Thyroid gland (tissue), 4 donors: ENCODE results near the gene IQCC. TPM values are rescaled to one million over a fixed set of nuclear protein-coding genes. Genes with fewer than 3 reads are reported as not detected.
A peak's percentile ranks its signal among the peaks of the same experiment; 100 is the strongest.

Source experiments
- DNase-seq, 2 donors: peaks; one replicate each; pipeline ENCODE4 v3.0.0-alpha.2; 2019
- H3K27ac ChIP-seq, 3 donors: fragments of 200-600 bp; sonication (generic); 1 replicate in 2 of 3; 2 replicates in 1 of 3; pipeline ENCODE4 v1.5.1; 2016 to 2019; ENCODE audit warnings: mild to moderate bottlenecking in 1 of 3, moderate library complexity in 1 of 3
- H3K27me3 ChIP-seq: fragments of 200-600 bp; sonication (generic); one replicate; pipeline ENCODE4 v1.5.1; 2019
- H3K36me3 ChIP-seq, 2 donors: fragments of 200-600 bp; sonication (generic); one replicate each; pipeline ENCODE4 v1.5.1; 2016 to 2019
- H3K4me1 ChIP-seq, 2 donors: fragments of 200-600 bp; sonication (generic); one replicate each; pipeline ENCODE4 v1.5.1; 2017 to 2019
- H3K4me3 ChIP-seq, 3 donors: fragments of 200-600 bp; sonication (generic); replicated peaks in 1 of 3; 1 replicate in 2 of 3; 2 replicates in 1 of 3; pipeline ENCODE4 v1.5.1; 2016; ENCODE audit warnings: mild to moderate bottlenecking in 1 of 3
- H3K9me3 ChIP-seq: fragments of 200-600 bp; sonication (generic); one replicate; pipeline ENCODE4 v1.5.1; 2017
- CTCF ChIP-seq, 6 experiments: fragments of 200-600 bp in 3 of 6; fragments of 450-650 bp in 3 of 6; sonication (generic) in 3 of 6; IDR thresholded peaks; one replicate each; pipeline ENCODE4 v1.5.1; 2016 to 2019; ENCODE audit warnings: antibody characterized with exemption in 6 of 6, mild to moderate bottlenecking in 2 of 6, inconsistent platforms in 1 of 6, moderate library complexity in 1 of 6
- POLR2A ChIP-seq, 2 donors: fragments of 450-650 bp; IDR thresholded peaks; one replicate each; pipeline ENCODE4 v1.6.1; 2017; ENCODE audit warnings: antibody characterized with exemption in 2 of 2, mild to moderate bottlenecking in 2 of 2, moderate library complexity in 1 of 2
- WGBS, 2 donors: methylation state at CpG; one replicate each; pipeline ENCODE4 v1.1.5; 2017; 5-methylcytosine and 5-hydroxymethylcytosine counted together
- intact Hi-C: fragments of 100-400 bp; cut with DNase I; formaldehyde crosslinking; loops from one replicate; pipeline ENCODE4 v1.15.1; 2023
- total RNA-seq, 4 donors: library from RNA; depleted of rRNA; stranded (reverse); fragments of >200 nt; gene quantifications; one replicate each; pipeline ENCODE4 v1.2.3, GENCODE V29; 2016

The IQCC gene
- total RNA-seq, 4 donors from 2014 or later, result 5.4 to 8.4 (median 6.7) TPM

GRCh38 chr1:32239790-32240139, 34.3 kb downstream of the IQCC start:
- H3K27me3 ChIP-seq, result no peaks in the 10 kb centered on the region
- H3K9me3 ChIP-seq, result no peaks in the 10 kb centered on the region
- WGBS, 2 donors, result 35 to 41% methylated on average over 4 to 17 of the region's 20 CpGs
- no peaks in the 10 kb centered on the region for H3K36me3 ChIP-seq
- peaks cover 15 to 27% of the 10 kb centered on the region in 2 donors for H3K4me1 ChIP-seq
- peak overlapping the region in 1 of 3 donors; percentile 51 for H3K4me3 ChIP-seq
- peak; percentile 36 for DNase-seq
- intact Hi-C loops, result loop anchor here (10.0 kb wide), 2 partner anchors 55 to 95 kb away; partner anchors contain the start of genes HDAC1 and MARCKSL1
- H3K27ac ChIP-seq, result peak overlapping the region; percentile 1 to 95 (median 75)
- TF ChIP-seq CTCF (IDR thresholded peaks at IDR 0.05) (no peak), POLR2A (IDR thresholded peaks at IDR 0.05) (no peak)

GRCh38 chr1:32240140-32240951, 34.9 kb downstream of the IQCC start:
- H3K36me3 ChIP-seq, result no peaks in the 10 kb centered on the region
- H3K4me1 ChIP-seq, result peaks cover 15 to 27% of the 10 kb centered on the region in 2 donors
- H3K9me3 ChIP-seq, result no peaks in the 10 kb centered on the region
- 1 to 2% methylated on average over 29 to 42 of the region's 62 CpGs for WGBS, 2 donors
- intact Hi-C loops, result no loop called here
- peak; percentile 91 to 92 for DNase-seq
- H3K27me3 ChIP-seq, result no peaks in the 10 kb centered on the region
- peak overlapping the region; percentile 33 to 51 (median 38) for H3K4me3 ChIP-seq
- TF ChIP-seq CTCF (IDR thresholded peaks at IDR 0.05) (peak in 4 of 6 experiments; percentile 13 to 36 (median 27)), POLR2A (IDR thresholded peaks at IDR 0.05) (peak; percentile 60 to 90)
- H3K27ac ChIP-seq, result peak overlapping the region; percentile 75 to 95 (median 83)

- 0% methylated on average over 4 to 10 of the region's 55 CpGs for WGBS, 2 donors
- Histone ChIP-seq H3K4me3 (peak overlapping the region; percentile 33 to 51 (median 38)), H3K27me3 (no peaks in the 10 kb centered on the region), H3K27ac (peak overlapping the region; percentile 75 to 95 (median 83)), H3K9me3 (no peaks in the 10 kb centered on the region), H3K36me3 (no peaks in the 10 kb centered on the region), H3K4me1 (peaks cover 15 to 28% of the 10 kb centered on the region in 2 donors)
- TF ChIP-seq POLR2A (IDR thresholded peaks at IDR 0.05) (peak in 1 of 2 donors; percentile 51), CTCF (IDR thresholded peaks at IDR 0.05) (peak in 1 of 6 experiments; percentile 1)
- intact Hi-C loops, result no loop called here
- DNase-seq, result peak; percentile 92 to 93
Observed at GRCh38 chr1:32241001-32241763, 35.7 kb downstream of the IQCC start.

GRCh38 chr1:32242341-32242851, 36.9 kb downstream of the IQCC start:
- no peak for DNase-seq
- intact Hi-C loops, result no loop called here
- H3K9me3 ChIP-seq, result no peaks in the 10 kb centered on the region
- no peaks in the 10 kb centered on the region for H3K27me3 ChIP-seq
- WGBS, 2 donors, result 33 to 38% methylated on average over 6 to 7 of the region's 7 CpGs
- no peak for TF ChIP-seq POLR2A (IDR thresholded peaks at IDR 0.05)
- TF ChIP-seq CTCF (IDR thresholded peaks at IDR 0.05), result no peak
- H3K4me3 ChIP-seq, result no peak overlapping the region
- peaks cover 15 to 40% of the 10 kb centered on the region in 2 donors for H3K4me1 ChIP-seq
- no peaks in the 10 kb centered on the region for H3K36me3 ChIP-seq
- peak overlapping the region in 1 of 3 donors; percentile 95 for H3K27ac ChIP-seq
